Bronchial epithelial cell (primary cell): ENCODE data around the gene ASCL2. TPM values are rescaled to one million over a fixed set of nuclear protein-coding genes. Genes with fewer than 3 reads are reported as not detected.
A peak's percentile ranks its signal among the peaks of the same experiment; 100 is the strongest.

Experiments
- DNase-seq: peaks from one replicate; pipeline ENCODE4 v3.0.0-alpha.2; 2010; ENCODE audit warnings: low read depth
- FAIRE-seq: peaks from 2 replicates; lab custom pipeline; 2011; peaks lifted over from hg19 to GRCh38; lab: Jason Lieb, UNC
- H3K27me3 ChIP-seq: 2 replicates; pipeline ENCODE4 v1.5.1; 2011; ENCODE audit warnings: low read length; ENCODE audit not compliant: control insufficient read depth, insufficient read depth
- H3K36me3 ChIP-seq: 2 replicates; pipeline ENCODE4 v1.5.1; 2011; ENCODE audit warnings: low read length; ENCODE audit not compliant: control insufficient read depth, insufficient read depth
- H3K4me3 ChIP-seq: 2 replicates; pipeline ENCODE4 v1.5.1; 2011; ENCODE audit warnings: mild to moderate bottlenecking, low read depth, low read length, control low read depth
- total RNA-seq: library from RNA; depleted of rRNA; stranded (reverse); fragments of >200 nt; gene quantifications from 2 replicates; pipeline ENCODE4 v1.2.1, GENCODE V29; 2014
- TF ChIP-seq, protein P1 (sequence below): IDR thresholded peaks from 2 replicates; pipeline ENCODE4 v1.5.1; 2011; ENCODE audit warnings: mild to moderate bottlenecking, moderate library complexity, low read length, control low read depth, inconsistent platforms; ENCODE audit not compliant: insufficient read depth, severe bottlenecking

ASCL2 gene
- total RNA-seq, 1 donor from 2014 or later = 0.79 TPM

DNA sequence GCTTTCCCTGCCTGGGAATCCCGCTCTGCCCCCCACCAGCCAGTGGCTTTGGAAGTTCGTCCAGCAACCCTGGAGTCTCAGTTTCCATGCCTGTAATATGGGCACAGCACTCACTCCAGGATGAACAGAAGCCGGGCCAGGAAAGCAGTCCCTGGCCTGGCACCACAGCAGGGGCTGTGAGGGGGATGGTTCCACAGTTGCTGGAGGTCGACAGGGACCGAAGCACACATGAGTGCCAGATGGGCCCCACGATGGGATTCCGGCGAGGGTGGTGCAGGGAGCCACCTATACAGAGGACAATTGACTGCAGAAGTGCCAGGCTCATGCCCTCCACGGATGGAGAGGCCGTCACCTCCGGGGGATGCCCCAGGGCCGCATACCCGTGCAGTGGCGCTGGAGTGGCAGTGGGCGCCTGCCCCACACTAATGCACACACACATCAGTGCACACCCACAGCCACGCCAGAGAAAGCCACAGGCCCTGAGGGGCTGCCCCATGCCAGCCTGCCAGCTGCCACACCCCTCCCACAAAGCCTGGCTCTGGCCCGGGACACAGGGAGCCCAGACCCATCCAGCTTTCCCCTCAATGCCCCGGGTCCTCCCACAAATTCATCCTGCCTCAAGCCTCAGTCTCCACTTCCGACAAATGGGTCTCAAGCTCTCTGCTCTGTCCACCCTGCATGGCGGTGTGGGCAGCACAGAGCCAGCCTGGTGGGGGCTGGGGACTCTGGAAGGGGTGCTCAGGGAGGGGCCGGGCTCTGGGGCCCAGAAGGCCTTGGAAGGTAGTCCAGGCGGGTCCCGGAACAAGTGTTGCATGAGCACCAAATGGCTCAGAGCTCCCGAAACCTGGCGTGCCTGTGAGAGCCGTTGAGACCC is 9.7 kb downstream of the ASCL2 start:
- TF ChIP-seq, protein P1, sequence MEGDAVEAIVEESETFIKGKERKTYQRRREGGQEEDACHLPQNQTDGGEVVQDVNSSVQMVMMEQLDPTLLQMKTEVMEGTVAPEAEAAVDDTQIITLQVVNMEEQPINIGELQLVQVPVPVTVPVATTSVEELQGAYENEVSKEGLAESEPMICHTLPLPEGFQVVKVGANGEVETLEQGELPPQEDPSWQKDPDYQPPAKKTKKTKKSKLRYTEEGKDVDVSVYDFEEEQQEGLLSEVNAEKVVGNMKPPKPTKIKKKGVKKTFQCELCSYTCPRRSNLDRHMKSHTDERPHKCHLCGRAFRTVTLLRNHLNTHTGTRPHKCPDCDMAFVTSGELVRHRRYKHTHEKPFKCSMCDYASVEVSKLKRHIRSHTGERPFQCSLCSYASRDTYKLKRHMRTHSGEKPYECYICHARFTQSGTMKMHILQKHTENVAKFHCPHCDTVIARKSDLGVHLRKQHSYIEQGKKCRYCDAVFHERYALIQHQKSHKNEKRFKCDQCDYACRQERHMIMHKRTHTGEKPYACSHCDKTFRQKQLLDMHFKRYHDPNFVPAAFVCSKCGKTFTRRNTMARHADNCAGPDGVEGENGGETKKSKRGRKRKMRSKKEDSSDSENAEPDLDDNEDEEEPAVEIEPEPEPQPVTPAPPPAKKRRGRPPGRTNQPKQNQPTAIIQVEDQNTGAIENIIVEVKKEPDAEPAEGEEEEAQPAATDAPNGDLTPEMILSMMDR = no peak
- no peak overlapping the region for H3K4me3 ChIP-seq
- no peaks in the 10 kb centered on the region for H3K36me3 ChIP-seq
- DNase-seq (no peak), FAIRE-seq (no peak)
- peaks cover 3% of the 10 kb centered on the region for H3K27me3 ChIP-seq

DNA sequence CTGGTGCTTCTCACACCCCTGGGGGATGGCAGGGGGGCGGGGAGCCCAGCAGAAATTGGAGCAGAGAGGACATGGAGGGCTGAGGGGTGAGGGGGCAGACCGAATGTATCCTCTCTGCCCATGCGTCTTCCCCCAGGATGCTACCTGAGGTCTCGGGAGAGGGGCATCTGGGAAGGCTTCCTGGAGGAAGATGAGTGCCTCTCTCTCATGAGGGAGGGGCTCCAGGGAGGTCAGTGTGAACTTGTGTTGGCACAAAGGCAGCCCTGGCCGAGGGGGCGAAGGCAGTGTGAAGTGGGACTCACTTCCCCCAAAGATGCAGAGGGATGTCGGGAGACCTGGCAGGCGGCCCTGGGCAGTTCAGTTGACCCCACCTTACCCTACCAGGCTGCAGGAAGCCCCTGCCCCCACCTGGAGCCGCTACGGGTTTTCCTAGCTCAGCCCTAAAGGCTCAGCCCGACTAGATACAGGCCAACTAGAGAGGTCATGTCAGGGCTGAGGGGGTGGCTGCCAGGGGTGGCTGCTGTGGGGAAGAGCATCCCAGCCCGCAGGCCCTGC is 10.4 kb downstream of the ASCL2 start:
- no peak for DNase-seq
- FAIRE-seq = no peak
- TF ChIP-seq, protein P1 = no peak
- Histone ChIP-seq H3K36me3 (no peaks in the 10 kb centered on the region), H3K4me3 (no peak overlapping the region), H3K27me3 (peaks cover 3% of the 10 kb centered on the region)

DNA sequence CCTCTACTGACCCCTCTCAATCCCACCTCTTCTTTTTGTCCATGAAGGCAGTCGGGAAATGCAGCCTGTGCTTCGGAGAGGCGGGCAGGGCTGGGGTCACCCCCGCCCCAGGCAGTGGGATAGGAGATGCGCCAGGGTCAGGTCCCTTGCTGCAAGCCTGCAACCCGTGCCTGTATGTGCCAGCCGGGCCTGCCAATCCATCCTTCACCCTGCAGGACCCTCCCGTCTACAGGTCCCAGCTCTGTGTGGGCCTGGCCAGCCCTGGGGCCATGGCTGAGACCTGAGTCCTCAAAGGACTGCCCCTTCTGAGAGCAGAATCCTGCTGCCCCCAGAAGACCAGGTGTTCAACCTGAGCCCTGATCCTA is 10.9 kb downstream of the ASCL2 start:
- DNase-seq (no peak), FAIRE-seq (no peak)
- Histone ChIP-seq H3K4me3 (no peak overlapping the region), H3K27me3 (peaks cover 3% of the 10 kb centered on the region), H3K36me3 (no peaks in the 10 kb centered on the region)
- TF ChIP-seq, protein P1 = no peak

DNA sequence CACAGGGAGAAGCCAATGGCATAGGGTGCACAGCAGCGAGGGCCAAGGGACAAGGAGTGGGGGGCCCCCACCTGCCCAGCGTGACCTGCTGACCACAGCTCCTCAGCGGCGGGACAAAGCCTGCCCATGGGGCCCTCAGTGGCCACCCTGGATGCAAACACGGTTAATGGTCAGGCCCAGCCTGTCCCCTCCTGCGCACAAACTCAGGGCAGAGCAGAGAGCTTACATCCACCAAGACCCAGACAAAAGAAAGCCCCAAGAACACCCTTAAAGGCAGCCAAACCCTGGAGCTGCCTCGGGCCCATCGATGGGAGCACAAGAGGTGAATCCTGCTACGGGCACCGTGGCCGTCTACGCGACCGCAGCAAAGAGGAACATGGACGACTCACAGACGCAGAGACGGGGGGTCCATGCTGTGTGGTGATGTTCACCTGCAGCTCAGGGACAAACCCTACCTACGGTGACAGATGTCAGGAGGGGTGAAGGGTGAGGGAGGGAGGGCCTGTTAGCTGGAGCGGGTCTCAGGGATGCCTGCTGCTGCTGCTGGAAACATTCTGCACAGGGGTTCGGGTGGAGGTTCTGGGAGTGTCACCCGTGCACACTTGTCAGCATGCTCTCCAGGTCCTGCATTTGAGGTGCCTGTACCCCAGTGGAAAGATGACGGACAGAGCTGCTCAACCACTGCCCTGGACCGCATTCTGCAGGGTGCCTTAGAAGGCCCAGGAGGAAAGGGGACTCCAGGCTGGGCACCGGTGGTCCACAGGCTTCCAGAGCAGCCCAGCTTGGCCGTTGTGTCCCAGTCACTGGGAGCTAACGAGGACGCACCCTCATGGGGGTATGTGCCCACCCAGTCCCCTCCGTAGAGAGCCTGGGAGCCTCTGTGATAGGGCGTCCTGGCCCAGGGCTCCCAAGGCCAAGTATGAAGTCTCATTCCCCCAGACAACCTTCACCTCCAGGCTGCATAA is 11.6 kb downstream of the ASCL2 start:
- H3K36me3 ChIP-seq = no peaks in the 10 kb centered on the region
- DNase-seq = no peak
- H3K4me3 ChIP-seq = no peak overlapping the region
- TF ChIP-seq, protein P1 = no peak
- FAIRE-seq = no peak
- peaks cover 3% of the 10 kb centered on the region for H3K27me3 ChIP-seq

DNA sequence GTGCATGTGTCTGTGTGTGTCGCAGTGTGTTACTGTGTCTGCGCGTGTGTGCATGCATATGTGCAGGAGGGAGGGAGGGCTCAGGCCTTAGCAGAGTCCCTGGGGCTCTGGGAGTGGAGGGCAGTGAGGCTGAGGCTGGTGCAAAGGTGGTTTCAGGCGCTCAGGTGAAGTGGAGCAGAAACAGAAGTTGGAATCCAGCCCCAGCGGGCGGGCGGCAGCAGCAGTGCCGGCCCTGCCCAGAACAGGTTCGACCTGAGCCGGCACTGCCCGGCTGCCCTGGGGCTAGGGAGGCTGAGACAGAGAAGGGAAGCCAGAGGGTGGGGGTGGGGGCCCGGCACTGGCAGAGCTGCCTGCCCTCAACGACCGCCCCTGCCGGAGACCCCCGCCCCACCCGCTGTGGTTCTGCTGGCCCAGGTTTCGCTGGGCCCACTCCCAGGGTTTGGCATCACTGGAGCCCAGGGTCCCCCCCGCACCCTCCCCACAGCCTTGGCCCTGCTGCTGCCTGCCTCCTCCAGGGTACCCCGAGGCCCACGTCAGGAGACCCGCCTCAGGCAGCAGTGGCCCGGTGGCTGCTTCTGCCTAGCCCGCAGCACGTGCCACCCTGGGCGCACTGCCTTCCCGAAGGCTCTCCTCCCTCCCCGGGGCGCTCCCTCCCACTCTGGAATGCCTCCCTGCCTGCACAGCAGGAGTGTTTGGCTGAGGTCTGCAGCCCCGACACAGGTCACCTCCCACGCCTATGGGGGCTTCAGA is 13.3 kb downstream of the ASCL2 start:
- DNase-seq (peak; percentile 61), FAIRE-seq (no peak)
- Histone ChIP-seq H3K27me3 (peaks cover 3% of the 10 kb centered on the region), H3K4me3 (no peak overlapping the region), H3K36me3 (no peaks in the 10 kb centered on the region)
- TF ChIP-seq, protein P1 = no peak
